Activated CD4-positive, alpha-beta T cell treated with anti-CD3 and anti-CD28 coated beads for 24 hours (primary cell): ENCODE results near the gene CBFA2T2.
"Not testable (repeated sequence)": the region's sequence is repeated elsewhere in the genome, so short reads cannot be mapped to it uniquely, and the experiment has no call there.

ENCODE experiments used
- DNase-seq, 2 donors: peaks; one replicate each; pipeline ENCODE4 v3.0.0-alpha.2; 2020; ENCODE audit warnings: low read depth in 2 of 2

The CBFA2T2 gene

DNA sequence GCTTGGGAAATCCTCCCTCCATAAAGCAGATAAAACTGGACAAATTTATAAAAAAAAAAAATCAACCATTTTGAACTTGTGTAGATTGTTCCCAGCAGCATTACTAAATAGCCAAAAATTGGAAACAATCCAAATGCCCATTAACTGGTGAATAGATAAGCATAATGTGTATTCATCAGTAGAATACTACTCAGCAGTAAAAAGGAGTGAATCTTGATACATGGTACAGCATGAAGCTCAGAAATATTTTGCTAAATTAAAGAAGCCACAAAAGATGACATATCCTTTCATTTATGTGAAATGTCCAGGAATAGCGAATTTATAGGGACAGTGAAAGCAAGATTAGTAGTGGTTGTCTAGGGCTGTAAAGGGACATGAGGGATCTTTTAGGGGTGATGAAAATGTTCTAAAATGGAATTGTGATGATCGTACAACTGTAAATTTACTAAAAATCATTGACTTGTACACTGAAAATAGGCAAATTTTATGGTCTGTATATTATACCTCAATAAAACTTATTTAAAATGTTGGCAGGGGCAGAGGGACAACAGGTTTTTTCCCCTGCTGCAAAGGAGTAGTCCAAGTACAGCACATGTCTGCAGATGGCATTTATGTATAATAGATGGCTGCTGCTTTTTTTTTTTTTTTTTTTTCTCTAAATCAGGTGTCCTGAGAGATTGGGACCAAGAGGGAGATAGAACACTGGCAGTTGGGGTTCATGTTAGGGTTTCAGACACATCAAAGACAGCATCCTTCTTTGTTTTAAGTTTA, 59.5 kb downstream of the CBFA2T2 start:
- no peak for DNase-seq

DNA sequence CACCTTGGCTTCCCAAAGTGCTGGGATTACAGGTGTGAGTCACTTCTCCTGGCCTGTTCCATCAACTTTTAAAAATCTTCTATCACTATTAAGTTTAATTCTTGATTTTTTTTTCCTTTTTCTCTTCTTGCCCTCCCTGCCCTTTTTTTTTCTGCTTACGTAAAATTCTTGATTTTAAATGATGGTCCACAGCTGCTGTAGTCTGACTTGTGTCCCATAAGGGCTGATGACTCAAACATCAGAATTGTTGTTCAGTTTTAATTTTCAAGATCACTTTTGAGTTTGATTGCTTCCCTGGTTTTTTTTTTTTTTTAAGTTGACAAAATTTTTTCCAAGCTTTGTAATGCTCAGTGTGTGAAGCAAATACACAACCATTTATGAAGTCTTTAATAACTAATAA, 61.9 kb downstream of the CBFA2T2 start:
- DNase-seq = no peak

DNA sequence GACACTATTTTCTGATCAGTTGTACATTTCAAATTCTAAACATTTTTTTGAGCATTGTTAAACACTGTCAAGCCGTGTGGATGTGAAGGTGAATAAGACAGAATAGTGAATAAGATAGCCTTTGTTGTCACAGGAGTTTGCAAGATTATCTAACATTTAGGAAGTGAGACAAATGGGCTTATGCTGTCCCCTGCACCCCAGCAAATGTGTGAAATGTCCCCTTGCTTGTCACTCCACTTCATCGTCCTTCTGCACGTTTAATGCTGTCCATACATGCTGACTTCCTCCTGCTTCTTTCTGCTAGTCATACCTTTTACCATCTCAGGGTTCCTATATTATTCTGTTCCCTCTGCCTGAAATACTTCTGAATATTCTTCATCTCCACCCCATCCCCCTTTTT, 62.6 kb downstream of the CBFA2T2 start:
- no peak for DNase-seq

DNA sequence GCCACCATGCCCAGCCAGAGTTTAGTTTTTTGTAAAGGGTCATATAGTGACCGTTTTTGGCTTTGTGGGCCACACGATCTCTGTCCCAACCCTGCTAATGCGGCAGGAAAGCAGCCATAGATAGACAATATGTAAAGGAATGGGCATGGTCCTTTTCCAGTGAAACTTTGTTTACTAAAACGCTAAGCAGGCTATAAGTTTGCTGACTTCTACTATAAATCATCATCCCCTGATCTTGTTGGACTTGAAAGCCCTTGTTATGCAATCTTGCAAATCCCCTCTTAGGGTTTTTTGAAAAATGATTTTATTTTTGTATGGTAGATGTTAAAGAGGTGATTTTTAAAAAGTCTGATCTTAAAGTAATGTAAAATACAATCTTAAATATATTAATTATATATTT, 63.6 kb downstream of the CBFA2T2 start:
- no peak for DNase-seq

DNA sequence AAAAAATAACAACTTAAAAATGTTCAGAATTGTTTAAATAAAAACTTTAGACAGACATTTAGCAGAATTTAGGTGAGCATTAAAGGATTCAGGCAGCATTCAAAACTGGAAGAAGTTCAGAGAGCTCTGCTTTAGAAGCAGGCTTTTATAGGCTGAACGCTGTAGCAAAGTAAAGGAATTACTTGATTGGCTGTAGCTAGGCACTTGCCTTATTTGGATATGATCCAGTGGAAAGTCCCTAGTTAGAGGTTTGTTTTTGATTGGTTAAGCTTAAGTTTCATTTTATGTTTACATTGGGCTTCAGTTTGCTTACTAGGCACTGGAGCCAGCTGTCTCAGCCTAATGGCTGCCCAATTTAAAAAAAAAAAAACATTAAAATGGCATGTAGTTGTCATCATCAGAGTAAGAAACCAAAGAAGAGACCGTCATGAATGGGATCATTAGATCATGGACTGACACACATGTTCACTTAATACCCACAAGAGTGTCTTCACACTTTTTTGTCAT, 65.1 kb downstream of the CBFA2T2 start:
- DNase-seq = peak in 1 of 2 donors; percentile 8

DNA sequence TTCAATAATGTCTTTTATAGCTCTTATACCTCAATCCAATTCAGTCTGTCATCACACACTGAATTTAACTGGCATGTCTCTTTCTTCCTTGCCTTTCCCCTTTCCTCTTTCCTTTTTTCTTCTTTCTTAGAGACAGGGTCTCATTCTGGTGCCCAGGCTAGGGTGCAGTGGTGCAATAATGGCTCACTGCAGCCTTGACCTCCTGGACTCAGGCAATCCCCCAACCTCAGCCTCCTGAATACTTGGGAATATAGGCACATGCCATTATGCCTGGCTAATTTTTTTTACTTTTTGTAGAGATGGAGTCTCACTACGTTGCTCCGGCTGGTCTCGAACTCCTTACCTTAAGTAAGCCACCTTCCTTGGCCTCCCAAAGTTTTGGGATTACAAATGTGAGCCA, 65.9 kb downstream of the CBFA2T2 start:
- no peak for DNase-seq

DNA sequence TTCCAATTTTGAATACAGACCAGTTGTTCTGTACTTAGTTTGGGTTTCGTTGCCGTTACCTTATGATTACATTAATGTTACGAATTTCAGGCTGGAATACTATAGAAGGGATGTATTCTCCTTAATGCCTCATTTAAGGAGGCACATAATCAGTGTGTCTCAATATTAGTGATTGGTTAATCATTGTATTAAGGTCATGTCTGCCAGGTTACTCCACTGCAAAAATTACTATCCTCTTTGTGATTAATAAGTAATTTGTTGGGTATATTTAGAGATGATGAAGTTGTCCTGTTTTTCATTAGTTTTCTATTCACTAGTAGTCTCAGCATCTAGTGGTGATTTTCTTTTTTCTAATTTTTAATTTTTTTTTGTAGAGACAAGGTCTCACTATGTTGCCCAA, 66.3 kb downstream of the CBFA2T2 start:
- no peak for DNase-seq

DNA sequence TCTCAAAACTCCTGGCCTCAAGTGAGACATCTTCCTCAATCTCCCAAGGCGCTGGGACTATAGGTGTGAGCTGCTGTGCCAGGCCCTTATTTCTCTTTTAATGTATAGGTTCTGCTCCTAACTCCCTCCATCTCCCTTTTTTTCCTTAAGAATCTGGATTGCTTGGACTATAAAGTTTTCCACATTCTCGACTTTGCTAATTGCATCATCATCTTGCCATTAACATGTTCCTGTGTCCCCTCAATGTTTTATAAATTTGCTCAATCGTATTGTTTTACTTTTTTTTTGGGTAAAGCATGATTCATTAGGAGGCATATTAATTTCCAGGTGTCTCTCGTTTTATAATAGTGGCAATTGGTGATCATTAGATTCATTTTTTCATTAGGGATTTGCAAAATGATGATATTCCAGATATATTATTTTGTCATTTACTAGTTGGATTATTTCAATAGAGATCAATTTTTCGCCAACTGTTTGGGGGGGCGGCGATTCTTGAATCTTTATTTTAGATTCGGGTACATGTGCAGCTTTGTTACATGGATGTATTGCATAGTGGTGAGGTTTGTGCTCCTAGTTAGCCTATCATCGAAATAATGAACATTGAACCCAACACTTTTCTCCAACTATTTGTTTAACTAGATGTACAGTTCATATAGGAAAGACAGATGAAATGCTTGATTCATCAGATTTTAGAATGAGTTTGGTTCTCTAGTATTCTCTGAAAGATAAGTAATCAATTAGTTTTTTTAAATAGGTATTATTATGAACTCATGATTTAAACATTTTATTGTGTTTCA, 68.7 kb downstream of the CBFA2T2 start:
- DNase-seq = no peak

DNA sequence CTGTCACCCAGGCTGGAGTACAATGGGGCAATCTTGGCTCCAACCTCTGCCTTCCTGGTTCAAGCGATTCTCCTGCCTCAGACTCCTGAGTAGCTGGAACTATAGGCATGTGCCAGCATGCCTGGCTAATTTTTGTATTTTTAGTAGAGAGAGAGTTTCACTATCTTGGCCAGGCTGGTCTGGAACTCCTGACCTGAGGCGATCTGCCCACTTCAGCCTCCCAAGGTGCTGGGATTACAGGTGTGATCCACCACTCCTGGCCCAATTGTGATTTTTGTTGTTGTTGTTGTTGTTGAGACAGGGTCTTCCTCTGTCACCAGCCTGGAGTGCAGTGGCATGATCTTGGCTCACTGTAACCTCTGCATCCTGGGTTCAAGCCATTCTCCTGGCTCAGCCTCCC, 69.3 kb downstream of the CBFA2T2 start:
- DNase-seq = no peak

DNA sequence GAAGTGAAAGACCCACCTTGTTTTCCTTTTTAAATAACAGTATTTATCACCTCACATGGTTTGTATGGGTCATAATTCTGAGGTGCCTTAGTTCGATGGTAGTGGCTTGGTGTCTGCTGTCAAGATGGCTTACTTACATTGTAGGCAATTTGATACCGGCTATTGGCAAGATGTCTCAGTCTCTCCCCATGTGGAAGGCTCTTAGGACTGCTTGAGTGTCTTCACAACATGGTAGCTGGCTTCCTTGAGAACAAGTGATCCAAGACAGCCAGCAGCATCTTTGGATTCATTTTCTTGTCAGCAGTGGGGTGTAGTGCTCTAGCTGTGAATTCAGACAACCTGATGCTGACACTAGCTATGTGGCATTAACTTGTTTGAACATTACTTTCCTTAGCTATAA, 70.1 kb downstream of the CBFA2T2 start:
- no peak for DNase-seq

DNA sequence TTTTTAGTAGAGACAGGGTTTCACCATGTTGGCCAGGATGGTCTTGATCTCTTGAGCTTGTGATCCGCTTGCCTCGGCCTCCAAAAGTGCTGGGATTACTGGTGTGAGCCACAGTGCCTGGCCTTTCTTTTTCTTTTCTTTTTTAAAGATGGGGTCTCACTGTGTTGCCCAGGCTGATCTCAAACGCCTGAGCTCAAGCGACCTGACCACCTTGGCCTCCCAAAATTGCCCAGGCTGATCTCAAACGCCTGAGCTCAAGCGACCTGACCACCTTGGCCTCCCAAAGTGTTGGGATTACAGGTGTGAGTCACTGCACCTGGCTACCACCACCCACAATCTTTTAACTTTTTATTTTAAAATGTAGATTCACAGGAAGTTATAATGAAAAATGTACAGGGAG, 71.2 kb downstream of the CBFA2T2 start:
- DNase-seq = not testable (repeated sequence)

DNA sequence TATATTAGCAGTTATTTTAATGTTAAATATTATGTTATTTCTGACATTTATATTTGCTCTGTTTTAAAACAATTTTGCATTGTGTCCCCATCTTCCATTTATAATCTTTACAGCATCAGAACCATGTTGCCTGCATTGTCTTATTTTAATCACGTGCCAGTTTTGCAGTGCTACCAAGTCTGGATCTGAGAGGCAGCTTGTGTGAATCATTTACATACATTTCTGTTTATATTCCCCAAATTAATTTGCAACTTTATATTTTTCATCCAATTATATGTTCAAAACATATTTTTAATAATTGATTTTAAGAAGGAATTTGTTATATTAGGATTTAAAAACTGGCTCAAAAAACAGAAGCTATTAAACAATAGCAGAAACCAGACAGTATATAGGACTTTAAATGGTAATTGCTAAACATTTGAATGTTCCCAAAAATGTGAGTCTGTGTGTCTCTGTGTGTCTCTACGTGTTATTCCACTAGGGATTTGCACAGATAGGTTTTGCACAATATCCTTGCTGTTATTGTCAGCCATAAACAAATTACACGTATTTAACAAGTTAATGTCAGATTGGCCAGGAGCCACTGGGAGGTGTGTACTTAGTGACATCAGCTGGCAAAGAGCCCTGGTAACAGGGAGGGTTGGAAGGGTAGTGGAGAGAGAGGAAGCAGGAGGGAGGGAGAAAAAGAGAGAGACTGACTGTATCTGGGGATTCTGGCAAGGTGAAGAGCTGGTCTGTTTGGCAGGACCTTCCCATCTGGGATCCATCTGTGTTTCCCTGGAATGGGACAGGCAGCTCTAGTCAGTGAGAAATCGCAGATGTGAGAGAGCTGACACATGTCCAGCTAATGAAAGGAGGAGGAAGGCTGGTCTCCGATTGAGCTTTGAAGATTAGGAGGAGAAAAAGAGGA, 72.1 kb downstream of the CBFA2T2 start:
- no peak for DNase-seq

DNA sequence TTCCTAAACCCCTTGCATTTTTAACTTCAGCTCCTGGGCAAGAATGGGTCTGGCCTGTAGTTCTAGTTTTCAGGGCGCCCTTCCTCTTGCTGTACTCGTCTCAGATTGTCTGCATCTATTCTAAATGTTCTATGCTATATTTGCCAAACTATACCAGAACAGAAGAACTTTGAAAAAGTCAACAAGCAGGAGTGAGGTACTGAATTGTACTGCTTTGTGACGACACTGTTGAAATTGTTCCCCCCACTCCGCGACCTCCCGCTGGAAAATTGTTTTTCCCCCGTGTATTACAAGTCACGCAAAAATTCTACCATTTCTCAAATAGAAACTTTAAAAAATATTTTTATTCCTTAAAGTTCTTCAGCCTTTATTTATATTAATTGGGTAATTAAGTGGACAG, 73.9 kb downstream of the CBFA2T2 start:
- DNase-seq = no peak

DNA sequence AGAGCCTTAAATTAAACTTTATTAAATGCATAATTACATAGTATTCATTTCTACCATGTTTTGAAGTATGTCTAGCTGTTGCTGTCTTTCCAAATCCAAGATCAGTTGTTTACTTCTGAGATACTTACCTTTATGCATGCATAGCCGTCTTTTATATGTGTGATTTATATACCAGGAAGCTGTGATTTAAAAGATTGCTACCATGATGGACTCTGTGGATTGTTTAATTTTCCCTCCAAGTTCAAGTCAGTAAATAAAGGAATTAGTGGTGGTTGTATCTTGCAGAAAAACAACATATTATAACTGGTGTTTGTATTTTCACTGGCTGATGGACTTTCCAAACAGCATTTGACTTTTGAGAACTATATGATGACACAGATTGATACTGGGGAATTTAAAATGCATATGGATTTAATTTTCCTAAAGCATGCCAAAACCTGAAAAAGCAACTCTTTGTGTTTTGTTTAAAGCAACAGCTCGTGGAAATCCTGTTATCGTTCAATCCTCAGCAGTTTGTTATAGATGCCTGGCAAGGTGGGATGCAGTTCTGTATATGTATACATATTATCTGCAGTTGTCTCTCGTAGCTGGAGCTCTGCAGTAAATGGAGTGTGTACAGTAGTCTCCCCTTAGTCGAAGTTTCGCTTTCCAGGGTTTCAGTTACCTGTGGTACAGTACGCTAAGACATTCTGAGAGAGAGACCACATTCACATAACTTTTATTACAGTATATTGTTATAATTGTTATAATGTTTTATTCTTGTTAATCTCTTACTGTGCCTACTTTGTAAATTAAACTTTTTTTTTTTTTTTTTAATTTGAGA, 77.1 kb downstream of the CBFA2T2 start:
- DNase-seq = no peak

DNA sequence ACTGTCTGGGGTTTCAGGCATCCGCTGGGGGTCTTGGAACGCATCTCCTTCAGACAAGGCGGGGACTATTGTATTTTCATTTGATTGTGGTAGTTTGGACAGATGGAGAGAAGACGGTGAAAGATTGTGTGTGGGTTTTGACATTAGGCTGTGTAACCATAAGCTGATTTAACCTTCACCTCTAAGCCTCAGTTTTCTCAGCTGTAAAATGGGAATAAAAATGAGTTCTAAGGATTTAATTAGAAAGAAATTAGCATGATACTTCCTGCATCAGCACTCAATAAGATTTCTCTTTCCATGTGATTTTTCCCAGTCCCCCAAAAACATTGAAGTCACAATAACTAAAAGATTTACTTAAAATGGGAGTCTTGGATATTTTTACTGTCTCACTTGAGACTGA, 78.1 kb downstream of the CBFA2T2 start:
- no peak for DNase-seq

DNA sequence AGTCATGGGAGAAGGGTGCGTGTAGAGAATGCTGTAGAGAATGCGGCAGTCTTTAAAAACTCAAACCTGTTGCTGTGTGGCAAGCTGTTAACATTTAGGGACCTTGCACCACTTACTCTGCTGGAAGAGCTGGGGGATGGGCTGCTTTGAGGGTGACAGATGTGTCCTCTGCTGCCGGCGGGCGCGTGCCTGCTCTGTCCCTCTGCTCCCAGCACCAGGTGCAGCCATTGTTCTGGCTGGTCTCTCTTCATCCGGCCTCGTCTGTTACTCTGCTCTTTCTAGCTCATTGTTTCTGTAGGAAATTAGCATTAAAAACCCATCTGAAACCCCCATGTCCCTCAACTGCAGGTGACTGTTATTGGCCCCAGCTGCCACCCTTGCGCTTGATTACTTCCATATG, 78.5 kb downstream of the CBFA2T2 start:
- no peak for DNase-seq

DNA sequence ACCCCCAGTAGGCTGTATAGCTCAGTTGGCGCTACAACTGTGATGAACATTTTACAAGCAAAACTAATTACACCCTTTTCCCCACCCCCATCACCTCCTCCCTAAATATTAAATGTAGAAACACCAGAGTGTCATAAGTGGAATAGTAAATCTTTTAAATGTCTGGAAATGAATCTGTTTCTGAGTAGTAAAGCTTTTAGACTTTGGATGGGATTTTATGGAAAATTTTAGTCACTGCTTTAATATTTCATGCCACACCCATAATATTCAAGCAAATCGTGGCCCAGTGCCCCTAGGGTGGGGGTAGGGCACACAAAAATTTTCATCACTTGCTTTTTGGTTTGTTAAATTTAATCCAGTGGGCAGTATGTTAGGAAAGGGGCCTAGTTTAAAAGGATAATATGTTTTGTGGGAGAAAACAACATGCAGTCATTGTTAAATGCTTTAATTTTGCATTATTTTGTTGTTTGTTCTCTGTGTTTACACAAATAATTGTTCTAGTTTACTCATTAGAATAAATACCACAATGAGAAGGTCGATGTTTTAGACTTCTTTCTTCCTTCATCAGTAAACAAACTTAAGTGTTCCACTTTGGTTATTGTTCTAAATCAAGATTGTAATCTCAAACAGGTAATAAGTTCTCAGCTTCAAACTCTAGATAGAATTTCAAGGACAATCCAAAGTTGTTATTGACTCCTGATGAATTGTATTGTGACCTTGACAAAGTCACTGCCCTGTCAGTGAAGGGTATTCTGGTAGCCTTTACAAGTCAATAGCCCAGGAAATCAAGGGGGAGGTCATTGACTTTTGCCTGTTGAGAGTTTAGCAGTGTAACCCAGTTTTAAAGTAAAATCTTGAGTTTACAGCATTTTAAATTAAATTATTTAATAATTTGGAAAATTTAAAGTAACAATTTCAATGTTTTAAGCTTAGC, 79.2 kb downstream of the CBFA2T2 start:
- DNase-seq = no peak

DNA sequence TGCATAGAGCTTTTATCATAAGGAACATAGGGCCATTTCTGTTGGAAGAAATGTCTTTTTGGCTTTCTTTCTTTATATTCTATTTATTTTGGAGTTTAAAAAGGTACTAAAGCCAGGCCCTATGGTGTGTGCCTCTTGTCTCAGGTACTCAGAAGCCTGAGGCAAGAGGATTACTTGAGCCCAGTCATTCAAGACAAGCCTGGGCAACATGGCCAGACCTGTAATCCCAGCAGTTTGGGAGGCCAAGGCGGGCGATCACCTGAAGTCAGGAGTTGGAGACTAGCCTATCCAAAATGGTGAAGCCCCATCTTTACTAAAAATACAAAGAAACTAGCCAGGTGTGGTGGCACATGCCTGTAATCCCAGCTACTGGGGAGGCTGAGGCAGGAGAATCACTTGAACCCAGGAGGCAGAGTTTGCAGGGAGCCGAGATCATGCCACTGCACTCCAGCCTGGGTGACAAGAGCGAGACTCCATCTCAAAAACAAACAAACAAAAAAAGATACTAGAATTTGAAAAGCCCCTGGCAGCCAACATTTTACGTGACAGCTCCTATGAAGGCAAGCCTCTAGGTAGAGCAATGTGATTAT, 80.0 kb downstream of the CBFA2T2 start:
- no peak for DNase-seq

DNA sequence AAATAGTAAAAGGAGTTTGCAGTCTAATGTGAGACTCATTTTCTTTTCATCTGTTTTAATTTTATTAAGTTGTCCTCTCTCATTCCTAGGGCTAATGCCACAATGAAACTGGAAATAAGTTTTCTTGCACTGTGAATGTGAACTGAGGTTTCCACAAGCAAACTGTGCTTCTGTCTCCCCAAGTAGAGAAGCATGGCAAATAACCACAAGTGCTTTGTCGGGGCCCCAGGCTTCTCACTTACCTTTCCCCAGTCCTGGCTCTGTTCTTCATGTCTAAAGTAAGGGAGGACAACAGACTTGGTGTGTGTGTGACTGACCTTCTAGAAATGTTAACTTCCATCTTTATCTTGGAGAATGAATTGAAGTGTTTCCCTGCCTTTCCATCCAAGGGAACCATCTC, 80.8 kb downstream of the CBFA2T2 start:
- DNase-seq = no peak

DNA sequence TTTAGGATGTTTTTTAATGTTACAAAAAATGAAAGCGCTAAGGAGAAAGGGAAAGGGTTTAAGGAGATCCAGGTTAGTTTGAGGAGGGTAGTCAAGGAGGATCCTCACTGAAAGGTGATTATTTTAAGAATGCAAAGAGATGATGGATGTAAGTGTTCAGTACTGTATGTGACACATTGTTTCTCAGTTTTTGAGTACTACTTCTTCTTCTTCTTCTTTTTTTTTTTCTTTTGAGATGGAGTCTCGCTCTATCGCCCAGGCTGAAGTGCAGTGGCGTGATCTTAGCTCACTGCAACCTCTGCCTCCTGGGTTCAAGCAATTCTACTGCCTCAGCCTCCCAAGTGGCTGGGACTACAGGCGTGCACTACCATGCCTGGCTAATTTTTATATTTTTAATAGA, 83.4 kb downstream of the CBFA2T2 start:
- DNase-seq = not testable (repeated sequence)
